Measurements from ENCODE around the gene COL17A1.

Gene COL17A1

DNA sequence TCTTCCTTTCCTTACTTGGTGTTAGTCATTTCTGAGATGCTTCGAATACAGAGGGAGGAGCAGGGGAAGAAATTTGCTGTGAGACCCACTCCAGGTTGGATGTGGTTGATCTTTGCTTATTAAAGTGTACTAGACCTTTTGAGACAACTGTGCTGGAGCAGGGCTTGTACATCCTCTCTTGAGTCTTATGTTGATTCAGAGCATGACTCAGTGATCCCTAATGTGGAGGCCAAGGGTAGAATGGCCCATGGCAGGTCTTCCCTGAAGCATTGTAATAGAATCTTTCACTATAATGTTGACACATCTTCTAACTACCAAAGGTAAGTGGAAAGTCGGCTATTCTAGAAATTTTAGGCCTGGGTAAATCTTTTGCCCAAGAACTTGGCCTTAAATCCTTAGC, 19.2 kb upstream of the COL17A1 start:
- Mint-ChIP-seq H3K27me3 (peaks cover 4% of the 10 kb centered on the region), H3K9me3 (no peaks in the 10 kb centered on the region), H3K4me3 (no peak overlapping the region), H3K36me3 (ENCODE audit: low read depth) (no peaks in the 10 kb centered on the region), H3K4me1 (ENCODE audit: low read depth) (peaks cover 12% of the 10 kb centered on the region), H3K27ac (no peak overlapping the region)

DNA sequence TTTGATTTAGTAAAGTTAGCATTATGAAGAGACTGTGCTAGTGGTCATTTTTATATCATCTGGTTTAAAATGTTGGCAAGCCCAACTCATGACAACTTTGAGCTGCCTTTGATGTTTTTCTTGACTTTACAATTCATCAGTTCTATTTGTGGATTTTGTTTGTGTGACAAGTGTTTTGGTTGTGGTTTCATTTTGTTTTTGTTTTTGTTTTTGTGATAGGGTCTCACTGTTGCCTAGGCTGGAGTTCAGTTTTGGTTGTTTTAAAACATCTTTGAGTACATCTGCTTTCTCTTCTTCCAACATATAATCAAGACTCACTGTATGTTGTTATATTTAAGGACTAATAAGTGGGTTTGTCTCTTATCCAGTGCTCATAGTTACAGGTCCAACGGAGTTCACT, 18.7 kb upstream of the COL17A1 start:
- Mint-ChIP-seq H3K27ac (no peak overlapping the region), H3K4me1 (ENCODE audit: low read depth) (peaks cover 7% of the 10 kb centered on the region)

DNA sequence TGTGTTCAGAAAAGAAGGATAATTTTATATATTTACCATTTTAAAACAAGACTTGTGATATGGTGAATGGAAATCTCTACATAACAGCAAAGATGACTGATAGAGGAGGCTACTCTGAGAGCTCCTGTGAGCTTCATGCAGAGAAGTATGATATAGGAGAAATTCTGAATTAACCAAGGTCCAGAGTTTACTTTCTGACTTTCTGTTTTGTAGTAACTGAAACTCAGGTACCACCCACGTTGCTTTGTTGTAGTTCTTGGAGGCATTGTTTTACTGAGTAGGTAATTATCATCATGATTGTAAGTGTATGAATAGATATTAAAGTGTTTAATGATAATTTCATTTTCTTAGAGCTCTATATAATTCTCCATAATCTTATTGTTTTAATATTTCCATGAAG, 18.3 kb upstream of the COL17A1 start:
- H3K36me3 Mint-ChIP-seq (ENCODE audit: low read depth) = no peaks in the 10 kb centered on the region
- H3K27me3 Mint-ChIP-seq = peaks cover 4% of the 10 kb centered on the region
- peaks cover 5% of the 10 kb centered on the region for H3K4me1 Mint-ChIP-seq (ENCODE audit: low read depth)
- H3K27ac Mint-ChIP-seq = no peak overlapping the region
- H3K4me3 Mint-ChIP-seq = no peak overlapping the region
- no peaks in the 10 kb centered on the region for H3K9me3 Mint-ChIP-seq

More for the DNA sequence above, 18.7 kb upstream of the COL17A1 start:
- H3K27me3 Mint-ChIP-seq = peaks cover 4% of the 10 kb centered on the region
- no peak overlapping the region for H3K4me3 Mint-ChIP-seq
- H3K9me3 Mint-ChIP-seq = no peaks in the 10 kb centered on the region
- H3K36me3 Mint-ChIP-seq (ENCODE audit: low read depth) = no peaks in the 10 kb centered on the region

DNA sequence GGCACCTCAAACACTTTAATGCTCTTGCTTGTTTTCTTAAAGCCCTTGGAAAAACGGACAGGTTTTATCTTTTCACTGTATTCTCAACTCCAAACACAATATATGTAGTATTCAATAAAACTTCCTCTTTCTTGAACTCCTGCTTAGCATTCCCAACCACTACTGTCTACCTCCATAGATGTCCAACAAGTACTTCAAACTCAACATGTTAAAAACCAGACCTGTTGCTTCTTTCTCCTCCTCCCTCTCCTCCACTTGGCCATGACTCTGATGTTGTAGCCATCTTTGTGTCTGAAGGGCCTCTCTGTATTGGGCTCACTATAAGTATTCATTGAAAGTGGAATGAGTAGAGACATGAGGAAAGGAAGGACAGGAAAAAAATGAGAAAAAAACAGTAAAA, 16.2 kb upstream of the COL17A1 start:
- peaks cover 5% of the 10 kb centered on the region for H3K9me3 Mint-ChIP-seq

DNA sequence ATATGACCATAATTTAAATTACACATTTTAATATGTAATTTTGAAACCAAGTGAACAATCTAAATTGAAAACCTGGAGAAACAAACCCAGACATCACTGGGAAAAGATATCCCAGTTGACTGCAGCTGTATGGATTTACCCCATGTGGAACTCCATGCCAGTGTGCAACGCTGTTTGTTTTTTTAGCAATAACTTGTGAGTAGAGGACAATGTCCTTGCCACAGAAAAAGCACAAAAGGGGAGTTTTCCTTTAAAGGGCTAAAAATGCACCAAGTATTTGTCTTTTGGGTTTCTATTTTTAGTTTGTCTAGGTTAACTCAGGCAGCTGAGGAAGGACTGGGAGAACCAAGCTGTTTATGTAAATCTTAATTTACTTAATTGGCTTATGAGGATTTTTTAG, 15.1 kb upstream of the COL17A1 start:
- Mint-ChIP-seq H3K27ac (no peak overlapping the region), H3K4me3 (no peak overlapping the region), H3K36me3 (ENCODE audit: low read depth) (no peaks in the 10 kb centered on the region), H3K4me1 (ENCODE audit: low read depth) (peaks cover 5% of the 10 kb centered on the region), H3K27me3 (peaks cover 8% of the 10 kb centered on the region), H3K9me3 (peaks cover 11% of the 10 kb centered on the region)

More for the DNA sequence above, 16.2 kb upstream of the COL17A1 start:
- Mint-ChIP-seq H3K27me3 (peaks cover 4% of the 10 kb centered on the region), H3K4me1 (ENCODE audit: low read depth) (peaks cover 5% of the 10 kb centered on the region), H3K36me3 (ENCODE audit: low read depth) (no peaks in the 10 kb centered on the region), H3K27ac (no peak overlapping the region), H3K4me3 (no peak overlapping the region)

DNA sequence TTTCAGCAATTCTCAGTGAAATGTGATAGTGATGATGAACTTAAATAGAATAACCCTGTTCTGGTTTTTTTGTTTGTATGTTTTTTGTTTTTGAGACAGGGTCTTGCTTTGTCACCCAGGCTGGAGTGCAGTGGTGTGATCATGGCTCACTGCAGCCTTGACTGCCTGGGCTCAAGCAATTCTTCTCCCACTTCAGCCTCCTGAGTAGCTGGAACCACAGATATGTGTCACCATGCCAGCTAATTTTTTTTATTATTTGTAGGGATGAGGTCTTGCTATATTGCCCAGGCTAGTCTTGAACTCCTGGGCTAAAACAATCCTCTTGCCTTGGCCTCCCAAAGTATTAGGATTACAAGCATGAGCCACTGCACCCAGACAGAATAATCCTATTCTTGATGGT, 14.3 kb upstream of the COL17A1 start:
- Mint-ChIP-seq H3K36me3 (ENCODE audit: low read depth) (no peaks in the 10 kb centered on the region), H3K27ac (no peak overlapping the region), H3K9me3 (peaks cover 11% of the 10 kb centered on the region), H3K27me3 (peaks cover 8% of the 10 kb centered on the region), H3K4me1 (ENCODE audit: low read depth) (peaks cover 4% of the 10 kb centered on the region), H3K4me3 (no peak overlapping the region)

DNA sequence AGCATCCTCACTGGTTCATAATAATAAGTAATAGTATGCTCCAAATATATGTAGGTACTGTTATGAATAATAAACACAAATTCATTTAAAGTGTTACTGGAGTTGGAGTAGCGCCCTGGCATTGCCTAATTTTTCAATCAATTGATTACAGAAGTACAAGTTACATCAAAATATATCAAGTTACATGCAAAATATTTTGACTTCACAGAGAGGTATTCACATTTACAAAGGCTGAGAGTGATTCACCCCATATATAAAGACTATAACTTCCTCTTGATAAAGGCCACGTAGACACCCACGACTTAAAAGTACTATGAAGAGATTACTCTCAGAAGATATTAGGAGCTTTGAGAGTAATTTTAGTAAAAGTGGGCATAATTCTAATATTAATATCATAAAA, 13.6 kb upstream of the COL17A1 start:
- no peak overlapping the region for H3K4me3 Mint-ChIP-seq
- H3K9me3 Mint-ChIP-seq = peaks cover 11% of the 10 kb centered on the region
- no peaks in the 10 kb centered on the region for H3K36me3 Mint-ChIP-seq (ENCODE audit: low read depth)
- peaks cover 4% of the 10 kb centered on the region for H3K4me1 Mint-ChIP-seq (ENCODE audit: low read depth)
- H3K27ac Mint-ChIP-seq = no peak overlapping the region
- H3K27me3 Mint-ChIP-seq = peaks cover 8% of the 10 kb centered on the region

DNA sequence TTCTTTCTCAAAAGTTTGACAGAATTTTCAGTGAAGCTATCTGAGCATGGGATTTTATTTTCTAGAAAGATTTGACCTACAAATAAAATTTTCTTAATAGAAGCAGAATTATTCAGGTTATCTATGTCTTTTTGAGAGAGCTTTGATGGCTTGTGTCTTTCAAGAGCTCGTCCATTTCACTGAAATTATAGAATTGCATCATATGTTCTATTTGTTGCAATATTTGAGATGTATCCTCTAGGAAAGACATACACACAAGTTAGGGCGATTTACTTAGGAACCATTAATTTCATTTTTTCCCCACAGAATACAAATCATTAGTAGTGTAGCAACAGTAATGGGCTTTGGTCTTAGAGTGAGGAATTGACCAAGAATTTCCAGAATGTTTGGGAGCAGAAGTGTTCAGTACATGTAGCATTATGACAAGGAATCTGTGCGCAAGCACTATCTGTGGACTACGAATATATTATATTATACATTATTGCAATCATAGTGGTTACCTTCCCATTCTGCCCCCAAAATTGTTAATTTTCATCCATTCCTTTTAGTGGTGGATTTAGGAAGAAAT, 12.8 kb upstream of the COL17A1 start:
- peaks cover 11% of the 10 kb centered on the region for H3K9me3 Mint-ChIP-seq
- H3K27me3 Mint-ChIP-seq = peaks cover 8% of the 10 kb centered on the region
- peaks cover 13% of the 10 kb centered on the region for H3K4me1 Mint-ChIP-seq (ENCODE audit: low read depth)
- H3K36me3 Mint-ChIP-seq (ENCODE audit: low read depth) = no peaks in the 10 kb centered on the region
- no peak overlapping the region for H3K4me3 Mint-ChIP-seq
- no peak overlapping the region for H3K27ac Mint-ChIP-seq

DNA sequence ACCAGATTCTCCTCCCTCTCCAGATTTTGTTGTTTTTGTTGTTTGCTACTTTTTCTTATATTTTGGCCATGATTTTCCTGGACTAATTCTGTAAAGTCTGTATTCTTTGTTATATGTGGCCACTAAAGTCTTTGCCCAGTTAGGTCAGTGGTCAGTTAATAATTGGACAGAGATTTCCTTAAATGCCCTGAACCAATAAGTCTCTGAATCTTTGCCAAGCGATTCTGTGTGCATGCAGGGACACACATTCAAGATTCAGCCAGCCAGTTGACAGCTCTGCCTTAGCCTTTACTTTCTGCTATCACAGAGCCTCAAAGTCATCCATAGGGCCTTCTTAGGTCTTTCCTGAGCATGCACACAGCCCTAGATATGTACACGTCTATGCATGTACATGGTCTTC, 11.0 kb upstream of the COL17A1 start:
- Mint-ChIP-seq H3K27ac (no peak overlapping the region), H3K27me3 (peaks cover 4% of the 10 kb centered on the region), H3K4me1 (ENCODE audit: low read depth) (peaks cover 17% of the 10 kb centered on the region), H3K36me3 (ENCODE audit: low read depth) (no peaks in the 10 kb centered on the region), H3K9me3 (peaks cover 11% of the 10 kb centered on the region), H3K4me3 (no peak overlapping the region)

DNA sequence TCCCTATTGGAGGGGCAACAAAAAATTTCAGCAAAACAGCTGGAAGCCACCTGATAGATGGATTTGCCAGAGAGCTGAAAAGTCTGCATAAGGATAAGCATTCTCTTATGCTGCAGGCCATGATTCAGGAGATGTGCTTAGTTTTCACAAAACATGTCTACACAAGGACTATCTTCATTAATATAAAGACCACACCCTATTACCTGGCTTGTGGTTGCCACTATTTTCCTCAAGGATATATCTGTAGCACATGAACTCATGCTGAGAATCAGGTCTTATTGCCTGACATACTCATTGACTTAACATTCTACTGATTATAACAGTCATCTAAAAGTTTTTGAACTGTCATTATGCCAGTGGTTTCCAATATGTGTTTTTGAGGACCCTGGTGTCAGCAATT, 7.1 kb upstream of the COL17A1 start:
- peaks cover 4% of the 10 kb centered on the region for H3K27me3 Mint-ChIP-seq
- no peaks in the 10 kb centered on the region for H3K36me3 Mint-ChIP-seq (ENCODE audit: low read depth)
- H3K4me1 Mint-ChIP-seq (ENCODE audit: low read depth) = peaks cover 21% of the 10 kb centered on the region
- no peak overlapping the region for H3K27ac Mint-ChIP-seq
- no peak overlapping the region for H3K4me3 Mint-ChIP-seq
- peaks cover 11% of the 10 kb centered on the region for H3K9me3 Mint-ChIP-seq

DNA sequence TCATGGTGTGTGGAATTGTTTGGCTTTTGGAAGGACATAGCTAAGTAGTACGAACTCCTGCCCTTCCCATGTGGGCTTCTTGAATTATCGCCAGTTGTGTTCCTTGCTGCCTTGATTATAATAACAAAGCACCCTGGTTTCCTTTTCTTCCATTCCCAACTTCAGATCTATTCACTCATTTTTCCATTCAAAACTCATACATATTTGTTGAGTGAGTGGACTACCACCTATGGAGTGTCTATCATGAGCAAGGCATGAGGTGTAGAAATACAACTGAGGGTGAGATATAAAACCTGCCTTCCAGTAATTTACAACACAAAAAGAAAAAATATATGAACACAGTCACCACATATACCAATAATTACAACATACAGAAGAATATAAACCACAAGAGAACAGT, 4.9 kb upstream of the COL17A1 start:
- Mint-ChIP-seq H3K27ac (no peak overlapping the region), H3K9me3 (no peaks in the 10 kb centered on the region), H3K36me3 (ENCODE audit: low read depth) (no peaks in the 10 kb centered on the region), H3K27me3 (no peaks in the 10 kb centered on the region), H3K4me1 (ENCODE audit: low read depth) (peaks cover 21% of the 10 kb centered on the region), H3K4me3 (no peak overlapping the region)

DNA sequence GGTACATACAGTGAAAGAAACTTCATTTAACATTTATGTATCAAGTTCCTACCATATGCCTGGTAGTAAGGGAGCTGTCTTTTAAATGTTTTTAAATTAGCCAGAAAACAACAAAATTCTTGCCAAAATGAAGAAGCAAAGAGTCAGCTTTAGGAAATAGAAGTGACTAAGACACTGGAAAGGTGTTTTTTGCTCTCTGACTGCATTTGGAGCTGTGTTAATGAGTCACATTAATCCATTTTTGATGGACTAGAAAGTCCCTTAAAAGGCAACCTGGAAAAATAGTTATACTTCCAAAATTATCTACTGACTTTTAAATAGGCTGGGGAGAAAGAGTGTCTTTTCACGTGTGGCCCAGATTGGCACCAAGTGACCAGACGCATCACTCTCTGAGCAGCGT, 3.9 kb upstream of the COL17A1 start:
- Mint-ChIP-seq H3K36me3 (ENCODE audit: low read depth) (no peaks in the 10 kb centered on the region), H3K27me3 (no peaks in the 10 kb centered on the region), H3K9me3 (no peaks in the 10 kb centered on the region), H3K4me3 (no peak overlapping the region), H3K4me1 (ENCODE audit: low read depth) (peaks cover 17% of the 10 kb centered on the region), H3K27ac (no peak overlapping the region)

DNA sequence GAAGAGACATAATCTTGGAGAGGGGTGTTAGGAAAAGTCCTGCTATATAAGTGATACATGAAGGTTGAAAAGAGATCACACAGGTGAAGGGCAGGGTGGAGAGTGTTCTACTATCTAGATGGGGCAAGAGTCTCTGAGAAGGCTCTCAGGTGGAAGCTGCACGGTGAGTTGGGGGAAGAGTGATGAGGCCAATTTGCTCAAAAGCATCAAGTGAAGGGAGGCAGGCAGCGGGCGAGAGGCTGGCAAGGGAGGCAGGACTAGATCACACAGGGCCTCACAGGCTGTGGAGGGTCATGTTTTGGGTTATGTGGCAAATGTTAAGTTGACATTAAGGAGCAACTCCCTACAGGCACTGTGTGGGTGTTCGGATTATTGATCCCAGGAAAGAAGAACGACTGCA, 2.6 kb upstream of the COL17A1 start:
- no peaks in the 10 kb centered on the region for H3K36me3 Mint-ChIP-seq (ENCODE audit: low read depth)

DNA sequence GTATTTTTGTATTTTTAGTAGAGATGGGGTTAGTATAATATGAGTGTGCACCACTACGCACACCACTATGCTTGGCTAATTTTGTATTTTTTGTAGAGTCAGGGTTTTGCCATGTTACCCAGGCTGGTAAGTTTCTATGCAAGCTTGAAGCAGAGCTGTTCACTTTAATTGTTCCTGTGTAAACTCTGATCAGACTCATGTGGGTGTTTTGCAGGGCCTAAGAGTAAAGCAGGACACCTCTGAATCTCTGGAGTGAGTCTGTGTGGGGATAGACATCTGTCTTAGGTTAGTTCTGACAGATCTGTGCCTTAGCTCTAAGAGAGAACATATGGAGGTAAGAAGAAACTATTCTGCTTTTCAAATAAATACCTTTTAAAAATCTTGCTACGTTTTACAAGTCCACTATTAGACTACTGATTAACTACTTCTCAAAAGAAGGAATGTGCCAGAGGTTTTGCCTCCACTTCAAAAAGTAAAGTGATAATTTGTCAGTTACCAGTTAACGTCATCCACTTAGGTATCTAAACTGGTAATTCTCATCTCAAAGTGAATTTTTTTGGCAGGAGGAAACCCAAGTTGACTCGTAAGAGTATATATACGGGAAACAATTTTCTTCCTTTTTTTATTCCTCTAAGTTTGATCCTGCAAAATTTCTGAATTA, 1.1 kb downstream of the COL17A1 start:
- H3K4me3 Mint-ChIP-seq = no peak overlapping the region
- H3K36me3 Mint-ChIP-seq (ENCODE audit: low read depth) = no peaks in the 10 kb centered on the region
- H3K27ac Mint-ChIP-seq = no peak overlapping the region
- H3K27me3 Mint-ChIP-seq = no peaks in the 10 kb centered on the region
- H3K9me3 Mint-ChIP-seq = no peaks in the 10 kb centered on the region
- H3K4me1 Mint-ChIP-seq (ENCODE audit: low read depth) = peaks cover under 1% of the 10 kb centered on the region

More for the DNA sequence above, 2.6 kb upstream of the COL17A1 start:
- H3K4me3 Mint-ChIP-seq = no peak overlapping the region
- H3K9me3 Mint-ChIP-seq = no peaks in the 10 kb centered on the region
- H3K4me1 Mint-ChIP-seq (ENCODE audit: low read depth) = peaks cover 7% of the 10 kb centered on the region
- no peaks in the 10 kb centered on the region for H3K27me3 Mint-ChIP-seq
- no peak overlapping the region for H3K27ac Mint-ChIP-seq

DNA sequence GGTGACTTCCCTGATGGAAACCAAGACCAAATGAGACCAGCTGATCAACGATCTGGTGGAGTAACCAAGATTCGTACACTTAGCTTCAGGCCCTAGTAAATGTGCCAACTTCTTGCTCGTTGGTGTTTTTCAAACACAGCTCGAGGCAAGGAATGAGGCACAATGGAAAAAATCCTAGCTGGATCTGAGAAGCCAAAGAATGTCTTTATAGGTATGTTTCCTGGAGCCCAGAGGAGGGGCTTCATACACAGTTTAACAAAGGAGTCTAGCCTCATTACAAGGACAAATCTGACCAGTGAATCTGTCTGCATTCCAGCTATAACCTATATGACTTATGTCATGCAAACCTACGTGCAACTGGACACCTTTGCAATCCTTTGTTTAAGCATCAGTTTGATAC, 3.7 kb downstream of the COL17A1 start:
- no peaks in the 10 kb centered on the region for H3K36me3 Mint-ChIP-seq (ENCODE audit: low read depth)
- no peaks in the 10 kb centered on the region for H3K9me3 Mint-ChIP-seq
- H3K27ac Mint-ChIP-seq = no peak overlapping the region
- H3K27me3 Mint-ChIP-seq = no peaks in the 10 kb centered on the region
- no peak overlapping the region for H3K4me3 Mint-ChIP-seq
- no peaks in the 10 kb centered on the region for H3K4me1 Mint-ChIP-seq (ENCODE audit: low read depth)

DNA sequence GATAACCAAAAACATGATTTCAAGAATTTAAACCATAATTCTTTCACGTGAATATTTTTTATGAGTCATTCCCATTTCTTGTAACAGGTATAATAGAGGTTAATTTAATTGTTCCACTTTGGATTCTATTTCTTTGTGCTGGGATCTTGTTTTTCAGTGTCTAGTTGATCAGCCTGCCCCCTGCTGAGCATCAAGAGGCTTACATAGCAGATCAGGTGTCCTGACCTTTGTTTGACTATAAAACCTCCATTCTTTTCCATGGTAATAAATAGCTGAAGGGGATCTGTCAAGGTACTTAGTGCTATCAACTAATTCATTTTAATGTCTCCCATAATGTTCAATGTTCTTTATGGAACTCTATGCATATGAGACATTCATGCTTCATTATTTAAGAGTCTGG, 4.9 kb downstream of the COL17A1 start:
- Mint-ChIP-seq H3K27ac (no peak overlapping the region), H3K4me3 (no peak overlapping the region), H3K4me1 (ENCODE audit: low read depth) (no peaks in the 10 kb centered on the region), H3K9me3 (no peaks in the 10 kb centered on the region), H3K36me3 (ENCODE audit: low read depth) (no peaks in the 10 kb centered on the region), H3K27me3 (no peaks in the 10 kb centered on the region)
